ENCODE results near the gene STPG3.
A peak's percentile ranks its signal among the peaks of the same experiment; 100 is the strongest.
"Not testable (repeated sequence)": the region's sequence is repeated elsewhere in the genome, so short reads cannot be mapped to it uniquely, and the experiment has no call there.

Gene STPG3

DNA sequence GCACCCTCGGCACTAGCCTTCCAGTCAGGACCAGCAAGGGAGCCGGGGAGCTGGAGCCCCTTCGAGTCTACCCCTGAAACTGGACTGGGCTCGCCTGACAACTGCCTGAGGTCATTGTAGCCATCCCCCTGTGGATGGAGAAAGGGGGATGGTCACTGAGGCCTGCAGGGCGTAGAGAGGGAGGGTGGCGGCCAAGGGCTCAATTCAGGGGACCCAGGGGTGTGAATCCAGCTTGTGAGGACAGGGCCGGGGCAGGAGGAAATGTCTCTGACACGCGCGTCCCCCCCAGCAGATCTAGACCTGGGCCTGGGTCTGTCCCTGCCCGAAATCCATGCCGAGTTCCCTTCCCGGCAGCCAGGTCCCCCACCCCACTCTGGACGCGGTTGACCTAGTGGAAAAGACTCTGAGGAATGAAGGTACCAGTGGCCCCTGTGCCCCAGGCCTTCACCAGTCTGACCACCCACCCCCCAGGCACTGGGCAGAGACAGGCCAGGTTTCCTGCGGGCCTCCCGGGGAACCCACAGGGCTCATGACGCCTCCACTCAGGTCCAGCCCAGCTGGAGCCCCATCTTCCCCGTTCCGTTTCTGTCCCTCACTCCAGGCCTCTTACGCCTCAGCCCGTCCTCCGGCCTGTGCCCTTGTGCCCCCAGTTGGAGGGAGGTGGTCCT, 19.6 kb upstream of the STPG3 start:
- in situ Hi-C loops (cut with MboI; ENCODE audit: low pct_unique_long_range_greater_than_20kb, low sequenced_read_pairs): no loop called here
- no peak for DNase-seq

DNA sequence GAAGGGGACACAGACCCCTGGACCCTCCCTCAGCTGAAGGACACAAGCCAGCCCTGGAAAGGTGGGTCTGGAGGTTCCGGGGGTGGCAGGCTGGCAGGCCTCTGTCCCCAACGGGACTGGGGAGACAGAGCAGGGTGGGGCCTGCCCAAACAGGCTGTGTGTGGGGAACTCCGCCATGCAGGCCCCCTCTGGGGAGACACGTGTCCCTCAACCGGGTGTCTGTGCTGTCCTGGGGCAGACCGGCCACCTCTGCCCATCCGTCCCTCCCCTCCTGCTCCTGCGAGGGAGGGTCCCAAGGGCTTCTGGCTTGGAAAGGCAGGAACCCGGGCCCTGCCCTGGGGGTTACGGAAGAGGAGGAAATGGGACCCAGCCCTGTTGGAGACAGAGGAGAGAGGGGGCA, 19.0 kb upstream of the STPG3 start:
- in situ Hi-C loops (cut with MboI; ENCODE audit: low pct_unique_long_range_greater_than_20kb, low sequenced_read_pairs): no loop called here
- DNase-seq: no peak

GRCh38 chr9:137232510-137232909, 18.6 kb upstream of the STPG3 start:
- in situ Hi-C loops (cut with MboI; ENCODE audit: low pct_unique_long_range_greater_than_20kb, low sequenced_read_pairs): no loop called here
- DNase-seq: no peak

DNA sequence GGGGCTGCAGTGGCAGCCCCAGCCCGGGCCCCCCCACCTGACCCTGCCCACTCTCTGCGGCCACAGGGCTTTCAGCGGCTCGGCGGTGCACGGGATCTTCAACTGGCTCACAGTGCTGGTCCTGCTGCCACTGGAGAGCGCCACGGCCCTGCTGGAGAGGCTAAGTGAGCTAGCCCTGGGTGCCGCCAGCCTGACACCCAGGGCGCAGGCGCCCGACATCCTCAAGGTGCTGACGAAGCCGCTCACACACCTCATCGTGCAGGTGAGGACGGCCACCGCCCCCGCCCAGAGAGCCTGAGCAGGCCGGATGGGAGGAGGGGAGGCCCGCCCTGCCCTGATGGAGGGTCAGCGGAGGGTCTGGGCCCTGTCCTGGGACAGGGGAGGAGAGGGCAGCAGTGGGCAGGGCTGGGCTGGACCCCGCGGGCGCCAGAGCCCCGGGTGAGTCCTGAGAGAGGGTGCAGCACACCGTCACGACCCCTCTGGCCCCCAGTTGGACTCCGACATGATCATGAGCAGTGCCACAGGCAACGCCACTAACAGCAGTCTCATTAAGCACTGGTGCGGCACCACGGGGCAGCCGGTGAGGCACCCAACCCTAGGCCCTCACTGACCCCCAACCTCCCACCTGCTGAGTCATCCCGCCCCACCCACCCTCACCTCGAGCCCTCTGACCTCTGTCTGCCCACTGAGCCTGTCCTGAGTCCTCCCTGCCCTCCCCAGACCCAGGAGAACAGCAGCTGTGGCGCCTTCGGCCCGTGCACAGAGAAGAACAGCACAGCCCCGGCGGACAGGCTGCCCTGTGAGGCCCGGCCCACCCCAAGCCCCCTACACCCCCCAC, 17.7 kb upstream of the STPG3 start:
- in situ Hi-C loops (cut with MboI; ENCODE audit: low pct_unique_long_range_greater_than_20kb, low sequenced_read_pairs): no loop called here

DNA sequence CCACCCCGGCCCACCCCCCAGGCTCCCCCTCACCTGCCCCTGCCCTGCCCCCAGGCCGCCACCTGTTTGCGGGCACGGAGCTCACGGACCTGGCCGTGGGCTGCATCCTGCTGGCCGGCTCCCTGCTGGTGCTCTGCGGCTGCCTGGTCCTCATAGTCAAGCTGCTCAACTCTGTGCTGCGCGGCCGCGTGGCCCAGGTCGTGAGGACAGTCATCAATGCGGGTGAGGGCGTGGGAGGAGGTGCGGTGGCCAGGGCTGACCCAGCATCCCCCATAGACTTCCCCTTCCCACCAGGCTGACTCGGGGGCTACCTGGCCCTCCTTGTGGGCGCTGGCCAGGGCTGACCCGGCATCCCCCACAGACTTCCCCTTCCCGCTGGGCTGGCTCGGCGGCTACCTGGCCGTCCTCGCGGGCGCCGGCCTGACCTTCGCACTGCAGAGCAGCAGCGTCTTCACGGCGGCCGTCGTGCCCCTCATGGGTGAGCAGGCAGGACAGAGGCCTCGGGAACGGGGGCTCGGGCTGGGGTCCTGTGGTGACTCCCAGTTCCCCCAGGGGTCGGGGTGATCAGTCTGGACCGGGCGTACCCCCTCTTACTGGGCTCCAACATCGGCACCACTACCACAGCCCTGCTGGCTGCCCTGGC, 16.9 kb upstream of the STPG3 start:
- DNase-seq: no peak
- in situ Hi-C loops (cut with MboI; ENCODE audit: low pct_unique_long_range_greater_than_20kb, low sequenced_read_pairs): no loop called here

More for the DNA sequence above, 17.7 kb upstream of the STPG3 start:
- no peak for DNase-seq

GRCh38 chr9:137234758-137235423, 16.2 kb upstream of the STPG3 start:
- in situ Hi-C loops (cut with MboI; ENCODE audit: low pct_unique_long_range_greater_than_20kb, low sequenced_read_pairs): no loop called here

GRCh38 chr9:137235424-137236237, 15.5 kb upstream of the STPG3 start:
- in situ Hi-C loops (cut with MboI; ENCODE audit: low pct_unique_long_range_greater_than_20kb, low sequenced_read_pairs): no loop called here
- DNase-seq: no peak

More at GRCh38 chr9:137234758-137235423, 16.2 kb upstream of the STPG3 start:
- DNase-seq: no peak

- in situ Hi-C loops (cut with MboI; ENCODE audit: low pct_unique_long_range_greater_than_20kb, low sequenced_read_pairs): no loop called here
- peak; percentile 95 for DNase-seq
Measured at GRCh38 chr9:137236238-137236935, 14.7 kb upstream of the STPG3 start.

- in situ Hi-C loops (cut with MboI; ENCODE audit: low pct_unique_long_range_greater_than_20kb, low sequenced_read_pairs): no loop called here
Measured at GRCh38 chr9:137236936-137237421, 14.1 kb upstream of the STPG3 start.

DNA sequence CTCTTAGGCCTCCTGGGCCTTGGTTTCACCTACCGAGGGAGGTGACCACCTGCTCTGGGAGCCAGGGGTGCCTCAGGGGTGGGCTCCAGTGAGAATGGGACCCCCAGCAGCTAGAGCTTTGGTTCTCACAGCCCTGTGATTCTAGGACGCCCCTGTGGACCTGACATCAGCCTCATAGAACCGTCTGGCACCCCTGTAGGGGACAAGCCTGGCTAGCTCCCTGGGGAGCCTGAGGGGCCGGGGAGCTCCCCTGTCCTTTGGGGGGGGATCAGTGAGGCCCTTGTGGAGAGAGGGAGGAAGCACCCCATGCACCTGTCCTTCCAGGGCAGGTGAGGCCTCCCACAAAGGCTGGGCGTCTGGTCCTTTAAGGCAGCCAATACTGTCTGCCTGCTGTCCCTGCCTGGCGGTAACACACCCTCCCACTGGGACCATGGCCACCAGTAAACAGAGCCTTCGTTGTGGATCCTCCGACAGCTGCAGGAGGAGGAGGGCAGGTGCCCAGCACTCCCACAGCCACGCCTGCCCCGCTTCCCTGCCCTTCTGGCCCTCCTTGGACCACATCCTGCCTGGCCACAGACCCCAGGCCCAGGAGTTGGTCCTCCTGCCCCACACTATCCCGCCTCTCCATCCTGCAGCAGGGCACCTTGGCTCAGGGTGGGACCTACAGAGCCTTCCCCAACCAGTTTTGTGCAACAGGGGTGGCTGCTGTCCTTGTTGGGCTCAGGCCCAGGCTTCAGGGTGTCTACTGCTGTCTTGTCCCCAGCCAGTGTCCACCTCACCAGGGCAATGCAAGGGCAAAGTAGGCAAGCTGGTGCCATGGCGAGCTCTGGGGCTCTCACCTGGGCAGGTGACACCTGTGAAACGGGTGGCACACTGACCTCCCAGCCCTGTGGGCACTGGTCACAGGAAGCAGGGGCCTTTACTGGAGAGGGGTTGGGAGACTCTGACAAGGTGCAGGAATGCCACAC, 13.0 kb upstream of the STPG3 start:
- DNase-seq: no peak
- in situ Hi-C loops (cut with MboI; ENCODE audit: low pct_unique_long_range_greater_than_20kb, low sequenced_read_pairs): no loop called here

More at GRCh38 chr9:137236936-137237421, 14.1 kb upstream of the STPG3 start:
- DNase-seq: no peak

GRCh38 chr9:137239541-137240200, 11.4 kb upstream of the STPG3 start:
- in situ Hi-C loops (cut with MboI; ENCODE audit: low pct_unique_long_range_greater_than_20kb, low sequenced_read_pairs); DNase-seq: not testable (repeated sequence)

DNA sequence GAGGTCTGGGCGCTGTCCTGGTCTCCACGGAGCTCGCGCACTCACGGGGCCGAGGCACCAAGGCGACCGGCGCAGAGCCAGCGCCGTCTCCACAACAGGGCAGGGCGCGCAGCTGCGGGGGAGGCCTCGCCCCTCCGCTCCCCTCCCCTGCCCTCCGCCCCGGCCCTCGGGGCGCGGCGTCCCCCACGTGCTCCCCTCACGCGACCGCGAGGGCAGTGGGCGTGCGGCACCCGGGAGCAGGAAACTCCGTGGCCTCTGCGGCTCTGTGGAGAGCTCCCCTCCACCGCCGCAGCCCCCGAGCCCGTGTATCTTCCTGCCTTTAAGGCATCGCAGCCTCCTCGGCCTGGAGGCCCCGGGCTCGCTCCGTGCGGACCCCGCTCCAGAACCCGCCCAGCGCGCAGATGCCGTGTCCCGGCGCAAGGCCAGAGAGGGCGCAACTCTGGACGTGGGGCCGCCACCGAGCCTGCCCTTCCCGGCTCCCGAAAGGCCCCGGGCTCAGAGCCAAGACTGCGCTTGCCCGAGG, 10.7 kb upstream of the STPG3 start:
- in situ Hi-C loops (cut with MboI; ENCODE audit: low pct_unique_long_range_greater_than_20kb, low sequenced_read_pairs): no loop called here
- DNase-seq: no peak

- DNase-seq: peak; percentile 100
- in situ Hi-C loops (cut with MboI; ENCODE audit: low pct_unique_long_range_greater_than_20kb, low sequenced_read_pairs): no loop called here
Measured at GRCh38 chr9:137240841-137241489, 10.1 kb upstream of the STPG3 start, which contains the start of gene TUBB4B. TUBB4B (plus strand) TSS chr9:137241287; CDS start chr9:137241361, 74 bp downstream.

- no peak for DNase-seq
- in situ Hi-C loops (cut with MboI; ENCODE audit: low pct_unique_long_range_greater_than_20kb, low sequenced_read_pairs): no loop called here
Measured at GRCh38 chr9:137241490-137242268, 9.4 kb upstream of the STPG3 start.
